SK-N-SH (cell line): Measurements from ENCODE around the gene TK2. TPM values are rescaled to one million over a fixed set of nuclear protein-coding genes. Genes with fewer than 3 reads are reported as not detected.

Experiments
- CTCF ChIA-PET: fragments of 300-600, 350-600 bp; formaldehyde crosslinking; extraction: SDS; loops from one replicate; lab custom pipeline; 2021; lab: Yijun Ruan, JAX
- POLR2A ChIA-PET: fragments of 350-600 bp; sonication (Branson Sonifier 250); formaldehyde crosslinking; extraction: SDS; loops from one replicate; lab custom pipeline; 2020; ENCODE audit warnings: antibody characterized with exemption, inconsistent platforms; lab: Yijun Ruan, JAX
- DNase-seq: peaks from one replicate; pipeline ENCODE4 v3.0.0; 2012
- H2AFZ ChIP-seq: fragments of 200-600 bp; sonication (generic); 2 replicates; pipeline ENCODE4 v1.8.1; 2016; ENCODE audit warnings: antibody characterized with exemption, mild to moderate bottlenecking, low read depth
- H3F3A ChIP-seq: fragments of 200-600 bp; sonication (generic); replicated peaks from 2 replicates; pipeline ENCODE3; 2016; ENCODE audit warnings: antibody characterized with exemption, mild to moderate bottlenecking; ENCODE audit not compliant: insufficient read depth
- H3K27ac ChIP-seq, 2 experiments: fragments of 200-500 bp in 1 of 2; fragments of 200-600 bp in 1 of 2; sonication (Bioruptor generic) in 1 of 2; sonication (generic), shearing (Covaris generic) in 1 of 2; 2 replicates each; pipeline versions ENCODE4 v1.5.1 to v1.6.1; 2014 to 2016; ENCODE audit warnings: low read depth in 2 of 2, inconsistent platforms in 1 of 2, low read length in 1 of 2, mild to moderate bottlenecking in 1 of 2, mixed read lengths in 1 of 2
- H3K27me3 ChIP-seq: fragments of 200-600 bp; sonication (generic), shearing (Covaris generic); 2 replicates; pipeline ENCODE4 v1.6.1; 2016; ENCODE audit warnings: mixed run types; ENCODE audit not compliant: insufficient read depth
- H3K36me3 ChIP-seq, 2 experiments: fragments of 200-500 bp in 1 of 2; fragments of 200-600 bp in 1 of 2; sonication (Bioruptor generic) in 1 of 2; sonication (generic) in 1 of 2; replicated peaks in 1 of 2; 2 replicates each; pipeline versions ENCODE3 to v1.5.1; 2014 to 2016; ENCODE audit warnings: low read length in 1 of 2, mild to moderate bottlenecking in 1 of 2; ENCODE audit not compliant: insufficient read depth in 2 of 2, control insufficient read depth in 1 of 2
- H3K4me1 ChIP-seq, 2 experiments: fragments of 200-500 bp in 1 of 2; fragments of 200-600 bp in 1 of 2; sonication (Bioruptor generic) in 1 of 2; sonication (generic), shearing (Covaris generic) in 1 of 2; 2 replicates each; pipeline versions ENCODE4 v1.5.1 to v1.6.1; 2014 to 2016; ENCODE audit warnings: low read depth in 1 of 2, low read length in 1 of 2, mixed run types in 1 of 2; ENCODE audit not compliant: insufficient read depth in 2 of 2, control insufficient read depth in 1 of 2
- H3K4me2 ChIP-seq: fragments of 200-600 bp; sonication (generic), shearing (Covaris generic); 2 replicates; pipeline ENCODE4 v1.6.1; 2017; ENCODE audit warnings: mixed run types
- H3K4me3 ChIP-seq, 2 experiments: fragments of 200-500 bp in 1 of 2; fragments of 200-600 bp in 1 of 2; sonication (Bioruptor generic) in 1 of 2; sonication (generic), shearing (Covaris generic) in 1 of 2; 2 replicates each; pipeline versions ENCODE4 v1.5.1 to v1.8.1; 2014 to 2016; ENCODE audit warnings: low read depth in 2 of 2, inconsistent platforms in 1 of 2, low read length in 1 of 2, mild to moderate bottlenecking in 1 of 2, mixed read lengths in 1 of 2, moderate library complexity in 1 of 2
- H3K79me2 ChIP-seq: fragments of 200-600 bp; sonication (generic); 2 replicates; pipeline ENCODE4 v1.8.1; 2017; ENCODE audit warnings: mild to moderate bottlenecking; ENCODE audit not compliant: insufficient read depth
- H3K9ac ChIP-seq: fragments of 200-600 bp; sonication (generic); 2 replicates; pipeline ENCODE4 v1.6.1; 2017; ENCODE audit warnings: mixed run types
- H3K9me2 ChIP-seq: fragments of 200-600 bp; sonication (generic); 2 replicates; pipeline ENCODE4 v1.6.1; 2017; ENCODE audit warnings: mixed run types
- H3K9me3 ChIP-seq: fragments of 200-600 bp; sonication (generic); 2 replicates; pipeline ENCODE4 v1.6.1; 2017; ENCODE audit warnings: mixed run types, mild to moderate bottlenecking, moderate library complexity
- H4K20me1 ChIP-seq: fragments of 200-600 bp; sonication (generic); 2 replicates; pipeline ENCODE4 v1.6.1; 2017; ENCODE audit warnings: mild to moderate bottlenecking, mixed run types; ENCODE audit not compliant: insufficient read depth
- ELF1 ChIP-seq: IDR thresholded peaks from 2 replicates; pipeline ENCODE4 v1.4.0; 2012
- EP300 ChIP-seq, 2 experiments: IDR thresholded peaks; 2 replicates each; pipeline versions ENCODE4 v1.4.0 to v1.6.1; 2012; ENCODE audit warnings: borderline replicate concordance in 1 of 2, low read depth in 1 of 2, low read length in 1 of 2
- EZH2phosphoT487 ChIP-seq: fragments of 200-600 bp; sonication (generic); IDR thresholded peaks from 2 replicates; pipeline ENCODE4 v1.6.1; 2017; ENCODE audit warnings: low read depth, mixed run types, mild to moderate bottlenecking, antibody characterized with exemption, moderate library complexity, borderline replicate concordance
- FOXJ3 ChIP-seq: sonication (generic); formaldehyde crosslinking; IDR thresholded peaks from 2 replicates; pipeline ENCODE4 v1.5.1; 2020; ENCODE audit warnings: mild to moderate bottlenecking, missing genetic modification reagents
- FOXM1 ChIP-seq: IDR thresholded peaks from 2 replicates; pipeline ENCODE4 v1.4.0; 2012; ENCODE audit warnings: low read depth, mild to moderate bottlenecking
- GABPA ChIP-seq: IDR thresholded peaks from 2 replicates; pipeline ENCODE4 v1.4.0; 2012; ENCODE audit warnings: low read depth, mild to moderate bottlenecking
- JUND ChIP-seq: IDR thresholded peaks from 2 replicates; pipeline ENCODE4 v1.4.0; 2012
- MXI1 ChIP-seq: IDR thresholded peaks from 2 replicates; pipeline ENCODE4 v1.6.1; 2012; ENCODE audit warnings: mild to moderate bottlenecking, low read depth, low read length, improper control_type of control experiment
- NRF1 ChIP-seq: IDR thresholded peaks from 2 replicates; pipeline ENCODE4 v1.6.1; 2012; ENCODE audit warnings: low read depth, mild to moderate bottlenecking, low read length
- RAD21 ChIP-seq: IDR thresholded peaks from 2 replicates; pipeline ENCODE4 v1.6.1; 2012; ENCODE audit warnings: mild to moderate bottlenecking, low read length
- RCOR1 ChIP-seq: fragments of 150-350 bp; IDR thresholded peaks from 2 replicates; pipeline ENCODE4 v1.6.1; 2017; ENCODE audit warnings: antibody characterized with exemption, low read length
- REST ChIP-seq: IDR thresholded peaks from 2 replicates; pipeline ENCODE4 v1.6.1; 2012; ENCODE audit warnings: mild to moderate bottlenecking, low read depth, low read length, moderate library complexity
- SIN3A ChIP-seq: IDR thresholded peaks from 2 replicates; pipeline ENCODE4 v1.6.1; 2012; ENCODE audit warnings: low read depth, mild to moderate bottlenecking, low read length, moderate library complexity, borderline replicate concordance
- TAF1 ChIP-seq: IDR thresholded peaks from 2 replicates; pipeline ENCODE4 v1.6.1; 2012; ENCODE audit warnings: low read depth, mild to moderate bottlenecking, low read length, moderate library complexity, borderline replicate concordance
- TCF12 ChIP-seq: IDR thresholded peaks from 2 replicates; pipeline ENCODE4 v1.4.0; 2012
- USF2 ChIP-seq: fragments of 150-350 bp; IDR thresholded peaks from 2 replicates; pipeline ENCODE4 v1.6.1; 2017; ENCODE audit warnings: antibody characterized with exemption, low read length, low read depth, borderline replicate concordance
- WGBS: methylation state at CpG from one replicate; pipeline ENCODE4 v1.1.6; 2017; ENCODE audit warnings: low lambda C conversion rate; 5-methylcytosine and 5-hydroxymethylcytosine counted together
- polyA plus RNA-seq, 3 experiments: library from polyadenylated mRNA; depleted of rRNA; stranded (reverse); fragments of >200 nt; gene quantifications; 2 replicates each; pipeline ENCODE4 v1.2.3, GENCODE V29; 2012
- TF ChIP-seq, protein P1 (sequence below): fragments of 150-350 bp; IDR thresholded peaks from 2 replicates; pipeline ENCODE4 v1.6.1; 2016; ENCODE audit warnings: mild to moderate bottlenecking, low read depth, low read length
- TF ChIP-seq, protein P2 (sequence below): fragments of 200-600 bp; sonication (generic); IDR thresholded peaks from 2 replicates; pipeline ENCODE4 v1.6.1; 2017; ENCODE audit warnings: antibody characterized with exemption, mild to moderate bottlenecking, moderate library complexity
- TF ChIP-seq, protein P3 (sequence below): IDR thresholded peaks from 2 replicates; pipeline ENCODE4 v1.4.0; 2012; ENCODE audit warnings: low read depth
- TF ChIP-seq, protein P4 (sequence below): IDR thresholded peaks from 2 replicates; pipeline ENCODE4 v1.4.0; 2012; ENCODE audit warnings: low read depth, borderline replicate concordance

TK2 gene
- polyA plus RNA-seq, 1 of the 3 experiments (the other 2 are of a cell fraction) = 25.2 TPM

DNA sequence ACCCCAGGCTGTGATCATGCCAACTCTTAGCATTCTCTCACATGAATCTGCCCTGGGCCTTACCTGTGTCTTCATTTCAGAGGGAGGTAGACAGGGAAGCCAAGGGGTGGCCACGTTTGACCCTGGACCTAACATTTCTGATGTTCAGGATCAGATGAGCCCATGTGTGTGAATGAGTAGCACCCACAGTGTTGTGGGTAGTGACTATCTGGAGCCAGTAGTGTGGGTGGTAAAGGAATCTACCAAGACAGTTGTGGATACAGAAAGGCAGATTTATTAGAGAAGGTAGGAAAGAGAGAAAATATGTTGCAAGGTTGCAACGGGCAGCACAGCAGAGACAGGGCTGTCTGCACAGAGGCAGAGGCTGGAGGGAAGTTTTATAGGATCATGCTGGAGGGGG, 60.5 kb downstream of the TK2 start:
- H3K9me3 ChIP-seq = no peaks in the 10 kb centered on the region
- no peaks in the 10 kb centered on the region for H3K27me3 ChIP-seq
- 58% methylated on average over 2 of the region's 2 CpGs for WGBS
- H2AFZ ChIP-seq = no peak overlapping the region
- CTCF ChIA-PET = interaction anchor here (22.3 kb wide), 1 partner anchor 86 kb away, joined by 299 read pairs; no protein-coding TSS in a partner anchor
- no peaks in the 10 kb centered on the region for H3F3A ChIP-seq
- no peaks in the 10 kb centered on the region for H3K79me2 ChIP-seq
- TF ChIP-seq, protein P1, sequence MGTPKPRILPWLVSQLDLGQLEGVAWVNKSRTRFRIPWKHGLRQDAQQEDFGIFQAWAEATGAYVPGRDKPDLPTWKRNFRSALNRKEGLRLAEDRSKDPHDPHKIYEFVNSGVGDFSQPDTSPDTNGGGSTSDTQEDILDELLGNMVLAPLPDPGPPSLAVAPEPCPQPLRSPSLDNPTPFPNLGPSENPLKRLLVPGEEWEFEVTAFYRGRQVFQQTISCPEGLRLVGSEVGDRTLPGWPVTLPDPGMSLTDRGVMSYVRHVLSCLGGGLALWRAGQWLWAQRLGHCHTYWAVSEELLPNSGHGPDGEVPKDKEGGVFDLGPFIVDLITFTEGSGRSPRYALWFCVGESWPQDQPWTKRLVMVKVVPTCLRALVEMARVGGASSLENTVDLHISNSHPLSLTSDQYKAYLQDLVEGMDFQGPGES = no peak
- TF ChIP-seq FOXM1 (no peak), TCF12 (no peak), USF2 (no peak), JUND (no peak), RCOR1 (no peak), NRF1 (no peak), GABPA (no peak), ELF1 (no peak), SIN3A (no peak), TAF1 (no peak), RAD21 (no peak), REST (no peak), MXI1 (no peak), EP300 (IDR thresholded peaks at IDR 0.05; ENCODE audit: borderline replicate concordance in 1 of 2, low read depth in 1 of 2, low read length in 1 of 2) (no peak), FOXJ3 (CRISPR knock-in tag) (no peak), EZH2phosphoT487 (no peak)
- TF ChIP-seq, protein P2, sequence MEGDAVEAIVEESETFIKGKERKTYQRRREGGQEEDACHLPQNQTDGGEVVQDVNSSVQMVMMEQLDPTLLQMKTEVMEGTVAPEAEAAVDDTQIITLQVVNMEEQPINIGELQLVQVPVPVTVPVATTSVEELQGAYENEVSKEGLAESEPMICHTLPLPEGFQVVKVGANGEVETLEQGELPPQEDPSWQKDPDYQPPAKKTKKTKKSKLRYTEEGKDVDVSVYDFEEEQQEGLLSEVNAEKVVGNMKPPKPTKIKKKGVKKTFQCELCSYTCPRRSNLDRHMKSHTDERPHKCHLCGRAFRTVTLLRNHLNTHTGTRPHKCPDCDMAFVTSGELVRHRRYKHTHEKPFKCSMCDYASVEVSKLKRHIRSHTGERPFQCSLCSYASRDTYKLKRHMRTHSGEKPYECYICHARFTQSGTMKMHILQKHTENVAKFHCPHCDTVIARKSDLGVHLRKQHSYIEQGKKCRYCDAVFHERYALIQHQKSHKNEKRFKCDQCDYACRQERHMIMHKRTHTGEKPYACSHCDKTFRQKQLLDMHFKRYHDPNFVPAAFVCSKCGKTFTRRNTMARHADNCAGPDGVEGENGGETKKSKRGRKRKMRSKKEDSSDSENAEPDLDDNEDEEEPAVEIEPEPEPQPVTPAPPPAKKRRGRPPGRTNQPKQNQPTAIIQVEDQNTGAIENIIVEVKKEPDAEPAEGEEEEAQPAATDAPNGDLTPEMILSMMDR = no peak
- TF ChIP-seq, protein P3, sequence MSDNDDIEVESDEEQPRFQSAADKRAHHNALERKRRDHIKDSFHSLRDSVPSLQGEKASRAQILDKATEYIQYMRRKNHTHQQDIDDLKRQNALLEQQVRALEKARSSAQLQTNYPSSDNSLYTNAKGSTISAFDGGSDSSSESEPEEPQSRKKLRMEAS = no peak
- TF ChIP-seq, protein P4, sequence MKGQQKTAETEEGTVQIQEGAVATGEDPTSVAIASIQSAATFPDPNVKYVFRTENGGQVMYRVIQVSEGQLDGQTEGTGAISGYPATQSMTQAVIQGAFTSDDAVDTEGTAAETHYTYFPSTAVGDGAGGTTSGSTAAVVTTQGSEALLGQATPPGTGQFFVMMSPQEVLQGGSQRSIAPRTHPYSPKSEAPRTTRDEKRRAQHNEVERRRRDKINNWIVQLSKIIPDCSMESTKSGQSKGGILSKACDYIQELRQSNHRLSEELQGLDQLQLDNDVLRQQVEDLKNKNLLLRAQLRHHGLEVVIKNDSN = no peak
- TF ChIP-seq, all 33 proteins: peak for 0
- H3K4me1 ChIP-seq = peaks cover 10% of the 10 kb centered on the region in 2 experiments; a peak in 2 of 4 replicates
- no peak overlapping the region for H3K4me3 ChIP-seq
- POLR2A ChIA-PET = no interaction called here
- DNase-seq = no peak
- no peak overlapping the region for H3K9ac ChIP-seq
- H3K9me2 ChIP-seq = no peaks in the 10 kb centered on the region
- no peaks in the 10 kb centered on the region for H4K20me1 ChIP-seq
- no peak overlapping the region for H3K4me2 ChIP-seq
- H3K36me3 ChIP-seq = no peaks in the 10 kb centered on the region
- no peak overlapping the region for H3K27ac ChIP-seq
